IPS-18a (cell line): Measurements from ENCODE around the gene CNBP.
"Not testable (repeated sequence)": the region's sequence is repeated elsewhere in the genome, so short reads cannot be mapped to it uniquely, and the experiment has no call there.

Experiments
- H3K27ac ChIP-seq: one replicate; pipeline ENCODE4 v1.5.1; 2013; ENCODE audit warnings: low read length
- H3K27me3 ChIP-seq: one replicate; pipeline ENCODE4 v1.6.1; 2013; ENCODE audit warnings: mild to moderate bottlenecking, low read length; ENCODE audit not compliant: control insufficient read depth, insufficient read depth
- H3K36me3 ChIP-seq: one replicate; pipeline ENCODE4 v1.6.1; 2013; ENCODE audit warnings: low read depth, low read length; ENCODE audit not compliant: control insufficient read depth
- H3K4me1 ChIP-seq: one replicate; pipeline ENCODE4 v1.6.1; 2013; ENCODE audit warnings: low read depth, low read length; ENCODE audit not compliant: control insufficient read depth
- H3K4me3 ChIP-seq: one replicate; pipeline ENCODE4 v1.5.1; 2013; ENCODE audit warnings: low read length
- H3K9ac ChIP-seq: one replicate; pipeline ENCODE4 v1.6.1; 2013; ENCODE audit warnings: mild to moderate bottlenecking, low read length, moderate library complexity
- H3K9me3 ChIP-seq: one replicate; pipeline ENCODE4 v1.6.1; 2013; ENCODE audit warnings: low read depth, low read length; ENCODE audit not compliant: control insufficient read depth

CNBP gene

DNA sequence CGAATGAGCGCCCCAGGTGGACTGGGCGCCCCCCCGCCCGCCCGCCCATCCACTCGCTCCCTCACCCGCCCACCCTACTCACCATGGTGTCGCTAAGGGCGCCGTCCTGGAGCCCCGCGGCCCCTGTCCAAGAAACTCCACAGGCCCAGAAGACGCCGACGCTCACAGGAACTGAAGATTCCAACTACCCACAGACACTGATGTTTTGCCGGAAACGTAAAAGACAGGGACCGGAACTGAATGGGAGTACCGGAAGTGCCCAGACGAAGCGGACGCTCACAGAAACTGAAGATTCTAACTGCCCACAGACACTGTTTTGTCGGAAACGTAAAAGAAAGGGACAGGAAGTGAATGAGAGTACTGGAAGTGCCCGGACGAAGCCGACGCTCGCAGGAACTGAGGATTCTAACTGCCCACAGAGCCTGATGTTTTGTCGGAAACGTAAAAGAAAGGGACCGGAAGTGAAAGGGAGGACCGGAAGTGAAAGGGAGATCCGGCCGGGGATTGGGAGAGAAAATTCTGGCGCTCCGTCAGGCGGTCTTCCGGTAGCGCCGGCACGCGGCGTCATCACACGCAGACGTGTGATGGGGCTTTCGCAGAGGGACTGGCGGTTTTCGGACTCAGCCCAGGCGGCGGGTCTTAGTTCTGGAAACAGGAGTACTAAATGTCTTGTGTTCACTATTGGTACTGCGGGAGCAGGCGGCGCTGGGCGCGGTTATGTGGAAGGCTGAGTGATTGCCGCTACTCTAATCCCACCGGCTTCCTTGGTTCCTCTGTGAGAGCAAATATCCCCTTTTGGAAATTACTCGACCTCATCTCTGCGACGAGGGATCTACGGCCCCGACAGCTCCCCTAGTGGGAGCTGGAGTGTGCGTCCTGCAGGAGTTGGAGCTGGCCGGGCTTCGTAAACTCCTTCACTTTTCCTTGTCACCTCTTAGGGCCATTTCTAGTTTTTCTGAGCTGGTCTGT is 22.5 kb downstream of the CNBP start, which contains the start of gene ISY1:
Gene ISY1, minus strand, starts transcription at position 173 of the 969 bp plus-strand sequence. Its CDS starts 88 bp downstream, at position 85.
- Histone ChIP-seq H3K4me1 (peaks cover 3% of the 10 kb centered on the region), H3K36me3 (peaks cover 17% of the 10 kb centered on the region), H3K9ac (peak within 1 kb of the TSS; percentile 89), H3K9me3 (no peaks in the 10 kb centered on the region), H3K27ac (peak within 1 kb of the TSS; percentile 99), H3K27me3 (no peaks in the 10 kb centered on the region), H3K4me3 (peak within 1 kb of the TSS; percentile 93)

DNA sequence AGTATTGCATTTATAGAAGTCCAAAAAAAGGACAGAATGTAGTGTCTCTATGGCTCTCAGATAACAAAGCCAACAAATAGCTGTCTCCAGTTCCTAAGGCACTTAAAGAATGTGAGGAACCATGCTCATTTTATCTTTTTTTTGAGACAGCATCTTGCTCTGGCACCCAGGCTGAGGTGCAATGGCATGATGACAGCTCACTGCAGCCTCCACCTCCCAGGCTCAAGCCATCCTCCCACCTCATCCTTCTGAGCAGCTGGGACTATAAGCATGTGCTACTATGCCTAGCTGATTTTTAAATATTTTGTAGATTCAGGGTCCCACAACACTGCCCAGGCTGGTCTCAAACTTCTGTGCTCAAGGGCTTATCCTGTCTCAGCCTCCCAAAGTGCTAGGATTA is 38.9 kb downstream of the CNBP start:
- Histone ChIP-seq H3K9me3 (no peaks in the 10 kb centered on the region), H3K27me3 (no peaks in the 10 kb centered on the region), H3K4me1 (no peaks in the 10 kb centered on the region), H3K27ac (no peak overlapping the region), H3K36me3 (peaks cover 22% of the 10 kb centered on the region), H3K9ac (no peak overlapping the region), H3K4me3 (no peak overlapping the region)

DNA sequence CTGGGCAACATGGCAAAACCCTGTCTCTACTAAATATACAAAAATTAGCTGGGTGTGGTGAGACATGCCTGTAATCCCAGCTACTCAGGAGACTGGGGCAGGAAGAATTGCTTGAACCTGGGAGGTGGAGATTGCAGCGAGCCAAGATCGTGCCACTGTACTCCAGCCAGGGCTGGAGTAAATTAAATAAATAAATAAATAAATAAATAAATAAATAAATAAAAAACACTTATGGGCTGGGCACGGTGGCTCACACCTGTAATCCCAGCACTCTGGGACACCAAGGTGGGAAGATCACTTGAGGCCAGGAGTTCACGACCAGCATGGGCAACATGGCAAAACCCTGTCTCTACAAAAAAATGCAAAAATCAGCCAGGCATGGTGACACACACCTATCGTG is 42.7 kb downstream of the CNBP start:
- H3K27me3 ChIP-seq, H3K4me3 ChIP-seq: not testable (repeated sequence)

DNA sequence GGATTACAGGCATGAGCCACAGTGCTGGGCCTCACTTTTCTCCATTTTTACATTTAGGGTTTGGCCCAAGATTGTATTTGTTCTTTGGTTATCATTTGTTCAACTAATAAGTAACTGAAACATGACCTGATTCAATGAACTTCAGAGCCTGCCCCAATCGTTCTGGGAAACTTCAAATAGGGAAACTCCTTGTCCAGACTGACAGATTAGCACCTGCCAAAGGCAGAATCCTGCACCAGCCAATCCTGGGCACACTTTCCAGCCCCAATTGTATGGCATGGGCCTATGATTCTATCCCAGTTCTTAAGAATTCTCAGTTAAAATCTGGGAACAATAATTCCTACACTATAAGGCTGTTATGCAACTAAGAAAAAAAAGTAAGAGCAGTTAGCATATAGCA is 43.8 kb downstream of the CNBP start:
- Histone ChIP-seq H3K4me3 (no peak overlapping the region), H3K9ac (no peak overlapping the region), H3K36me3 (peaks cover 16% of the 10 kb centered on the region), H3K27ac (no peak overlapping the region), H3K4me1 (no peaks in the 10 kb centered on the region), H3K27me3 (no peaks in the 10 kb centered on the region), H3K9me3 (no peaks in the 10 kb centered on the region)

More for the DNA sequence above, 42.7 kb downstream of the CNBP start:
- not testable (repeated sequence) for H3K4me1 ChIP-seq, H3K27ac ChIP-seq, H3K9me3 ChIP-seq, H3K9ac ChIP-seq
- peaks cover 21% of the 10 kb centered on the region for H3K36me3 ChIP-seq

DNA sequence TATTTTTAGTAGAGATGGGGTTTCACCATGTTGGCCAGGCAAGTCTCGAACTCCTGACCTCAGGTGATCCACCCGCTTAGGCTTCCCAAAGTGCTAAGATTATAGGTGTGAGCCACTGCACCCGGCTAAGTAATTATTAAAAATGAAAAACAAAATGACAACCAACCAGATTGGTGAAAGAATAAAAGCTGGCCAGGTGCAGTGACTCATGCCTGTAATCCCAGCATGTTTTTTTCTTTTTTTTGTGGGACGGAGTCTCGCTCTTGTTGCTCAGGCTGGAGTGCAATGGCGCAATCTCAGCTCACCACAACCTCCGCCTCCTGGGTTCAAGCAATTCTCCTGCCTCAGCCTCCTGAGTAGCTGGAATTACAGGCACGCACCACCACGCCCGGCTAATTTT is 47.4 kb downstream of the CNBP start:
- H3K27ac ChIP-seq, H3K4me3 ChIP-seq, H3K9ac ChIP-seq, H3K9me3 ChIP-seq, H3K4me1 ChIP-seq, H3K27me3 ChIP-seq: not testable (repeated sequence)
- H3K36me3 ChIP-seq: peaks cover 38% of the 10 kb centered on the region

DNA sequence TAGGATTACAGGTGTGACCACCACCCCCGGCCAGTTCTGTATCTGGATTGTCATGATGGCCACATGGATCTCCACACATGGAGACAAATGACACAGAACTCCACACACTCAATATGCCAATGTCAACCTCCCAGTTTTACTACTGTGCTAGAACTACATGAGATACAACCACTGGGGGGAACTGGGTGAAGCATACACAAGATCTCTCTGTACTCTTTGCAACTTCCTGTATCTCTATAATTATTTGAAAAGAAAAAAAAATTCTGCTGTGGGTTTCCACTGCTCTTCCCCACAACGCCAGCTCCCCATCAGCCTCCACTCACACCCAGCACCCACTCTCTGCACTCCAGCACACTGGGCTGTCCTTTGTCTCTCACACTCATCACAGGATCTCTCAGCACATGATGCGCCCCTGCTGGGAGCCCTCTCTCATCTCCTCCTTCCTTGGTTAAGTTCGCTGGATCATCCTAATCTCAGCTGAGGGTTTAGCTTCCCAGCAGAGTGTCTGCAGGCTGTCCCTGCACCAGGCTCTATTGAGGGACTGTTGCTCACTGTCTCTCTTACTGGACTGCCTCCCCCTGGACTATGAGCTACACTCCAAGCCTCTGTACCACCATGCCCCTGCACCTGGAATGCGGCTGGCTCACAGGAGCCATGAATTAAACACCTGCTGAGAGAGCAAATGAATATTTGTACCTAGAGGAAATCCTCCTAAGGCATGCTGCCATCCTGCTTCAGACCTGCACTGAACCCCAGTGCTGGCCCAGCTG is 51.4 kb downstream of the CNBP start:
- Histone ChIP-seq H3K27ac (no peak overlapping the region), H3K27me3 (no peaks in the 10 kb centered on the region), H3K4me3 (no peak overlapping the region), H3K9me3 (no peaks in the 10 kb centered on the region), H3K36me3 (peaks cover 44% of the 10 kb centered on the region), H3K9ac (no peak overlapping the region), H3K4me1 (no peaks in the 10 kb centered on the region)

DNA sequence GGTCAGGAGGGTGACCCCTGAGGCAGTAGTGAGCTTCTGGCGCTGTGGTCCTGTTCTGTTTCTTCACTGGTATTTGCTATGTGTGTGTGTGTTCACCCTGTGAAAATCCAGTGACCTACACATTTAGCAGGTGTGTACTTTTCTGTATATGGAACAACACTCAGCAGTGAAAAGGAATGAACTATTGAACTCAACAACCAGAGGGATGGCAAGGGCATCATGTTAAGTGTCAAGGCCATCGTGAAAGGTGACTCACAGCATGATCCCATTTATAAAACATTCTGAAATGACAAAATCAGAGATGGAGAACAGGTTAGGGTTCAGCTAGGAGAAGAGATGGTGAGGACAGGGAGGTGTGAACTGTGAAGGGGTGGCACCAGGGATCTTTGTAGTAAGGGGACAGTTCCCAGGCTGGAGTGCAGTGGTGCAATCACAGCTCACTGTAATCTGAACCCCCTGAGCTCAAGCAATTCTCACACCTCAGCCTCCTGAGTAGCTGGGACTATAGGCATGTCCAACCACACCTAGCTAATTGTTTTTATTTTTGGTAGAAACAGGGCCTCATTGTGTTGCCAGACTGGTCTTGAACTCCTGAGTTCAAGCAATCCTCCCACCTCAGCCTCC is 52.1 kb downstream of the CNBP start:
- no peaks in the 10 kb centered on the region for H3K9me3 ChIP-seq
- H3K27ac ChIP-seq: no peak overlapping the region
- no peak overlapping the region for H3K9ac ChIP-seq
- no peak overlapping the region for H3K4me3 ChIP-seq
- peaks cover 44% of the 10 kb centered on the region for H3K36me3 ChIP-seq
- H3K27me3 ChIP-seq: no peaks in the 10 kb centered on the region
- no peaks in the 10 kb centered on the region for H3K4me1 ChIP-seq

DNA sequence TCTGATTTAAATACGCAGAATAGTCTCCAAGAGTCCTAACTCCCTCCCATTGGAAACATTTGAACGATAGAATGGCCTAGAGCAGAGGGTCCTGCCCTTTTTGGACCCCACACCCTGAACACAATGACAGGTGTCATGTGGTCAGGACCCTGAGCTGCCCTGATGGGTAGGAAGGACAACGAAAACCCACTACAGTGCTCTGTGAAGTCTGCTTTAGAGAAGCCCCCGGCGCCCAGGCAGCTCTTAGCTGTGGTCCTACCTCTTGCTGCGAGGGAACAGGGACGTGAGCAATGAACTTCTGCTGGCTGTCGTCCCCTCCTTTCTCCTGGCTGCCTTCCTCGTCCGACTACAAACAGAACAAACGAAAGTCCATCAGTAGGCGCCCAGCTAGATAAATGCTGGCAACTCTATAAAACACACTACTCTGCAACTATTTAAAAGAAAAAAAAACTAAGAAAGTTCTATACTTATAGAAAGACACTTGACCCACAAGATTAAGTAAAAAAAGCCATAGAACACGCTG is 53.3 kb downstream of the CNBP start:
- Histone ChIP-seq H3K36me3 (peaks cover 44% of the 10 kb centered on the region), H3K4me3 (no peak overlapping the region), H3K27ac (no peak overlapping the region), H3K9me3 (no peaks in the 10 kb centered on the region), H3K9ac (no peak overlapping the region), H3K27me3 (no peaks in the 10 kb centered on the region), H3K4me1 (no peaks in the 10 kb centered on the region)

DNA sequence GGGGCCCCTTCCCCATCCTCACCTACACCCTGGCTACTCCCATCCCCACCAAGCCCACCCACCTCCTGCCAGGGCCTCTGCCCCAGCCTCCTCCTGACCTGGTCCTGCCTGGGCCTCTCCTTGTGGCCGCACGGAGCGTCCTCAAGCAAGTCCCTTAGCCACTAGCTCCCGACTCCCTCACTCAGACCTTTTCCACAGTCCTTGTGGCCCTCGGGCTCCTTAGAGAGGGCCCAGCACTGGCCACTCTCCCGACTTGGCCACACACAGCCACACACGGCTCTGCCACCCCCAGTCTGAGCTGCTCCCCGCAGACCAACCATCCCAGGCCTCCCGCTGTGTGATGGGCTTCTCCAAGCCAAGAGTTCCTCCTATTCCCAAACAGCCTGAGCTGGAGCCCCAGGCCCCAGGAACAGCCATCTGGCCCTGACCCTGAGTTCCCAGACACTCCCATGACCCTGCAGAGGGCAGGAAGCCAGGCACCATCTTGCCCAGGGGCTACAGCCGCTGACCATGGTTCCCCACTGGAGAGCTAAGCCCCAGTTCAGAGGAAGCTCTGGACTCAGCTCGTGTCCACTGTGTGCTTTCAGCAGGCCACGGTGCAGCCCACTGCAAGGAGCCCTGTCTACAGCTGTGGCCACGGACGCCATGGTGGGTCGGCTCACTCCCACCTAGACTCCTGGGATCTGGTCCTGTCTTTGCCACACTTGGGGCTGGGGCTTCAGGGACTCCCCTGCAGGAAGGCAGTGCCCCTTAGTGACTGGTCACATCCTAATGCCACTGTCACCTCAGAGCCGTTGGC is 55.1 kb downstream of the CNBP start:
- no peaks in the 10 kb centered on the region for H3K9me3 ChIP-seq
- no peak overlapping the region for H3K27ac ChIP-seq
- H3K4me1 ChIP-seq: no peaks in the 10 kb centered on the region

DNA sequence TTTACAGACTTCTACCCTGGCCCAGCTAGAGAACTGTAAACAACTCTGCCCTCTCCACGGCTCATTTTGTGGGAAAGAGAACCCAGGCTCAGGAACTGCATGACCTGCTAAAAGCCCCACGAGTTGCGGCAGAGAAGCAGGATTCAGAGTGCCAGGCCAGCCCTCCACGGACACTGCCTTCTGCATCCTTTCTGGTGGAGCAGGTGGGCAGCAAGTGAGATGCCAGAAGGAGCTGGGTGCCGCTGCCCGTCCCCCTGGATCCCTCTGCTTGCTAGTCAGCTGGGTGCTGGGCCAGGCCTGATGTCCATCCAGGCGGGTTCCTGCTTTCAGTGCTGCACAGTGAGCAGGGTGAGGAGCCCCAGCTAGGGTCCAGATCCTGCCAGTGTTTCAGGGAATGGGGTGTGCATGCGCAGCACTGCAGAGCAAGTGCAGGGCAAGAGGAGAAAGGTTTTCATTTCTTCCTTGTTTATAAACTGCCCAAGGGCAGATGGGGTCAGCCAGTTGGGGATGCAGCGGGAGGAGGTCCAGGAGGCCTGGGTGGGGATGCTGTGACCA is 56.9 kb downstream of the CNBP start:
- Histone ChIP-seq H3K27ac (no peak overlapping the region), H3K36me3 (peaks cover 18% of the 10 kb centered on the region), H3K4me3 (no peak overlapping the region), H3K27me3 (no peaks in the 10 kb centered on the region), H3K9me3 (no peaks in the 10 kb centered on the region), H3K4me1 (peaks cover 5% of the 10 kb centered on the region), H3K9ac (no peak overlapping the region)

More for the DNA sequence above, 55.1 kb downstream of the CNBP start:
- Histone ChIP-seq H3K4me3 (no peak overlapping the region), H3K27me3 (no peaks in the 10 kb centered on the region), H3K9ac (no peak overlapping the region), H3K36me3 (peaks cover 30% of the 10 kb centered on the region)
